Neutrophil (primary cell): ENCODE measurements around the gene TEAD1.

Source experiments
- H3K27ac ChIP-seq: fragments of 200-600 bp; sonication (generic); 2 replicates; pipeline ENCODE4 v1.5.1; 2016; ENCODE audit warnings: mild to moderate bottlenecking, moderate library complexity
- H3K27me3 ChIP-seq: fragments of 200-600 bp; sonication (generic); 2 replicates; pipeline ENCODE4 v1.6.0; 2016; ENCODE audit warnings: mild to moderate bottlenecking
- H3K36me3 ChIP-seq: fragments of 200-600 bp; sonication (generic); 2 replicates; pipeline ENCODE4 v1.5.1; 2017
- H3K4me1 ChIP-seq, 2 experiments: fragments of 200-600 bp in 1 of 2; sonication (generic) in 1 of 2; 1 replicate in 1 of 2; 2 replicates in 1 of 2; pipeline versions ENCODE4 v1.5.1 to v1.6.1; 2013 to 2016; ENCODE audit warnings: low read depth in 1 of 2, low read length in 1 of 2, mild to moderate bottlenecking in 1 of 2, moderate library complexity in 1 of 2; ENCODE audit not compliant: control insufficient read depth in 1 of 2, insufficient read depth in 1 of 2
- H3K4me3 ChIP-seq, 2 experiments: fragments of 200-600 bp in 1 of 2; sonication (generic) in 1 of 2; 1 replicate in 1 of 2; 2 replicates in 1 of 2; pipeline ENCODE4 v1.5.1; 2013 to 2016; ENCODE audit warnings: low read depth in 1 of 2, low read length in 1 of 2, mild to moderate bottlenecking in 1 of 2, moderate library complexity in 1 of 2
- H3K9me3 ChIP-seq: fragments of 200-600 bp; sonication (generic); 2 replicates; pipeline ENCODE4 v1.5.1; 2016
- CTCF ChIP-seq: fragments of 200-600 bp; sonication (generic); IDR thresholded peaks from 2 replicates; pipeline ENCODE4 v1.5.1; 2016; ENCODE audit warnings: antibody characterized with exemption

Gene TEAD1

GRCh38 chr11:12880327-12880726 is 206.1 kb downstream of the TEAD1 start:
- Histone ChIP-seq H3K27ac (no peak overlapping the region), H3K4me1 (no peaks in the 10 kb centered on the region), H3K36me3 (no peaks in the 10 kb centered on the region), H3K27me3 (peaks cover 13% of the 10 kb centered on the region), H3K9me3 (no peaks in the 10 kb centered on the region), H3K4me3 (no peak overlapping the region)
- TF ChIP-seq CTCF, result no peak

GRCh38 chr11:12882670-12883069 is 208.4 kb downstream of the TEAD1 start:
- Histone ChIP-seq H3K4me3 (no peak overlapping the region), H3K36me3 (no peaks in the 10 kb centered on the region), H3K27me3 (no peaks in the 10 kb centered on the region), H3K27ac (no peak overlapping the region), H3K4me1 (no peaks in the 10 kb centered on the region), H3K9me3 (no peaks in the 10 kb centered on the region)
- TF ChIP-seq CTCF, result no peak

- no peaks in the 10 kb centered on the region for H3K27me3 ChIP-seq
- H3K4me3 ChIP-seq, result no peak overlapping the region
- no peaks in the 10 kb centered on the region for H3K36me3 ChIP-seq
- H3K9me3 ChIP-seq, result no peaks in the 10 kb centered on the region
- no peak for TF ChIP-seq CTCF
- no peak overlapping the region for H3K27ac ChIP-seq
- H3K4me1 ChIP-seq, result no peaks in the 10 kb centered on the region
Measured at GRCh38 chr11:12884751-12885318, 210.6 kb downstream of the TEAD1 start.

- Histone ChIP-seq H3K27ac (no peak overlapping the region), H3K36me3 (no peaks in the 10 kb centered on the region), H3K27me3 (peaks cover 3% of the 10 kb centered on the region), H3K9me3 (no peaks in the 10 kb centered on the region), H3K4me3 (no peak overlapping the region), H3K4me1 (no peaks in the 10 kb centered on the region)
- no peak for TF ChIP-seq CTCF
Measured at GRCh38 chr11:12885717-12886239, 211.6 kb downstream of the TEAD1 start.

GRCh38 chr11:12886508-12886907 is 212.3 kb downstream of the TEAD1 start:
- Histone ChIP-seq H3K4me3 (no peak overlapping the region), H3K27me3 (peaks cover 10% of the 10 kb centered on the region), H3K36me3 (no peaks in the 10 kb centered on the region), H3K4me1 (no peaks in the 10 kb centered on the region), H3K9me3 (no peaks in the 10 kb centered on the region), H3K27ac (no peak overlapping the region)
- no peak for TF ChIP-seq CTCF
